Forelimb muscle (tissue), 1 donor: Measurements from ENCODE around the gene LRRC7. TPM values are rescaled to one million over a fixed set of nuclear protein-coding genes. Genes with fewer than 3 reads are reported as not detected.
"Not testable (repeated sequence)": the region's sequence is repeated elsewhere in the genome, so short reads cannot be mapped to it uniquely, and the experiment has no call there.

ENCODE experiments used
- DNase-seq: peaks from one replicate; pipeline ENCODE4 v3.0.0-alpha.2; 2013; ENCODE audit warnings: low read depth
- polyA plus RNA-seq: library from polyadenylated mRNA; unstranded; fragments of 120-200 nt; gene quantifications from one replicate; pipeline ENCODE4 v1.2.1, GENCODE V29; 2013; ENCODE audit not compliant: insufficient read length

LRRC7 gene
- polyA plus RNA-seq, 1 donor: 19.6 TPM

DNA sequence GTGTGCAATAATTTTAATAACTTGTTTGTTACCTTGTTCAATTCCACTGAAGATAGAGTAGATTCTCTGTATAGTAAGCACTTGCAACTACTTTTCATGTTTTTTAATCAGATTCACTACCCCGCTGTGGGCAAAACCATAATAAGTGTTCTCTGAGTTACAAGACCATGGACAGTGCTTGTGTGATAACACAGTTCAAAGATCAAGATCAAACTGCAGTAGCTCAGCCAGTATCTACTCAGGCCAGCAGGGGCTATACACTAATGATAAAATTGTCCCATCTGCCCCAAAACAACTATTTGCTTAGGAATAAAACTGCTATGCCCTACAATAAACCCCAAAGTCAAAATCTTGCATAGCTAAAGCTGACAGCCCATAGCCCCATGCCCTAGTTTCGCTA is 129.6 kb downstream of the LRRC7 start:
- no peak for DNase-seq

DNA sequence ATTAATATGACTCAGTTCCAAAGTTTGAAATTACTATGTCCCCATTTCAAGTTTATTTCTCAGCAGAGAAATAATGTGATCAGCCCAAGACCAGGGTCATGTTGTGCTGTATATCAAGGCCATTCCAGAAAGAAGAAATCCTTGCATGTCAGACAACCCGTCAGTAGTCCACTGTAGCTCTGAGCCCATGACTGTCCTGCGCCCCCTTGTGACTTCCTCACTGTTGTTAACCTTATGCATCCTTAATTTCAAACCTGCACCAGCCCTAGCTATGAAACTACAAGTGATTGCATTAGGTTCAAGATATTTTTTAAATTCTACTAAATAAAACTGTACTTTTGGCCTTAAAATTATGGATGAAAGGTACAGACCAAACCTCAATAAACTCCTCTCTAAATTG is 133.0 kb downstream of the LRRC7 start:
- DNase-seq: no peak

DNA sequence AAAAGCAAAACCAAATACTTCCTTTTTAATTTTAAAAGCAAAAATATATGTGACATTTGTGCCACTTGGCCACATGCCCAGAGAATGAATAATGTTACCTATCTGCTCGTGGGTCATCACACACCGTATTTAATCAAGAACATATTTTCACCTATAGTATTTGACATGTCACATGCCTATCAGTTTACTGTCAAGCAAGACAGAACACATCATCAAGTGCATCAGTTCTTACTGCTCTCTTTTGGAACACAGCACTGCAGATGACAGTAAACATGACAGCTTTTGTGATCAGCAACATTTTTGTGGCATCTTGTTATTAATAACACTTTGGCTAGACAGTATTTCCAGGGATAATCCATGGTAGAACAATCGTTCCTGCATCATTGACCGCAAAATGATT is 134.4 kb downstream of the LRRC7 start:
- DNase-seq: no peak

DNA sequence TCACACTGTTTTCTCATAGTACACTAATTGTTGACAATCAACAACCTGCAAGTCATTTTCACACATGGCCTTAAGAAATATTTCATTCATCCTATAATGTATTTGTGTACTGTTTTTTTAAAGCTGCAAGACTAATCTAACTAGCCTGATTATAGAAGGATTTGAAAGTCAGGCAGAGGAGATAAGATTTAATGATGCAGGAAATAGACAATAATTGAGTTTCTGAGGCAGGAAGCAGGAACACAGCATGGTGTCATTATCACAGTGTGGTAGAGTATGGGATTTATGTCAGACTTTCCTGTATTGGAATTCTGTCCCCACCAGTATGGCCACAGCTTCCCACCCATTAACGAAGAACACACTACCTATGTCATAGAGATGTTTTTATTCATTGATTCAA is 138.8 kb downstream of the LRRC7 start:
- no peak for DNase-seq

DNA sequence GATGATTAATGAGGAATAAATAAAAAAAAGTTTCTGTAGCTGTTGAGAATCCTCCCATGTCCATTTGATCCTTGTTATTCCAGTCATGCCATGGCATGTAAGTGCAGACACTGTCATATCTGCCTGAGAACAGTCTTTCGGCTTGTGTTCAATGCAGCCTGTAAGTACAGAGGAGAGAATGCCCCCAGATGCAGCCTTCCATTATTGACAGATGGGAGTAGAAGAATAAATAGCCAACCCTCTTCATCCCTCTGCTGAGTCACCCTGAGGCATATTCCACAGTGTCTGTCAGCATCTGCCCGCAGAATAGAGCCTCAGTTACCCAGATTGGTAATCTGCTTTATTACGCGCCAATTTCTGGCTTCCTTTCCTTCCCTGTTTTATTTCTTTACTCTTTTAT is 139.4 kb downstream of the LRRC7 start:
- DNase-seq: no peak

DNA sequence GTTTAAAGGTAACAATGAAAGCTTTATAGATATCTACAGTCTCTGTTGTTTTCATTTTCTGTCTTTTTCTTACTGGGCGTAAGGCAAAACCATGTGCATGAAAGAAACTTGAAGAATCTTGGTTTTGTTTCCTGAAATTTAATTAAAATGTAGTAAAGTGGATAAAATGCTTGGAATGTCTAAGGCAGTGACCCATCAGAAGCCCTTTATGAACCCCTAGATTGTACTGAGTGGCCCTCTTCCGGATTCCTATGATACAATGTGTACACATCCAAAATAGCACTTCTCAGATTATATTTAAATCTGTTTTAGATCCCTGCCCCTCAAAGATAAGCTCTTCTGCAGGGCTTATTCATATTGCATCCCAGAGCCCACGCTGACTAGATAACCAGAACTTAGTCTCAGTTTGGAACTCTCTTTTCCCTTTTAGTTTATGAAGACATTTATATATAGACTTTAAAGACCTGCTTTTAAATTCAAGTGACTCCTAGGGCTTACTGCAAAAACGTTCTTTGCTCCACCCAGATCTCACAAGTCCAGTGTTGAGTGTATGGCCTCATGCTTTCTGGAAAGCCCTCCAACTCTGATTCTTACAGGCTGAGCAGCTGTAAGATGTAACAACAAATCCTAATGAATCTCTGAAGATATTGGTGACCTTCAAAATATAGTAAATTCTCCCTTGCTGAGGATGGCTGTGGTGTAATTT is 142.9 kb downstream of the LRRC7 start:
- no peak for DNase-seq

DNA sequence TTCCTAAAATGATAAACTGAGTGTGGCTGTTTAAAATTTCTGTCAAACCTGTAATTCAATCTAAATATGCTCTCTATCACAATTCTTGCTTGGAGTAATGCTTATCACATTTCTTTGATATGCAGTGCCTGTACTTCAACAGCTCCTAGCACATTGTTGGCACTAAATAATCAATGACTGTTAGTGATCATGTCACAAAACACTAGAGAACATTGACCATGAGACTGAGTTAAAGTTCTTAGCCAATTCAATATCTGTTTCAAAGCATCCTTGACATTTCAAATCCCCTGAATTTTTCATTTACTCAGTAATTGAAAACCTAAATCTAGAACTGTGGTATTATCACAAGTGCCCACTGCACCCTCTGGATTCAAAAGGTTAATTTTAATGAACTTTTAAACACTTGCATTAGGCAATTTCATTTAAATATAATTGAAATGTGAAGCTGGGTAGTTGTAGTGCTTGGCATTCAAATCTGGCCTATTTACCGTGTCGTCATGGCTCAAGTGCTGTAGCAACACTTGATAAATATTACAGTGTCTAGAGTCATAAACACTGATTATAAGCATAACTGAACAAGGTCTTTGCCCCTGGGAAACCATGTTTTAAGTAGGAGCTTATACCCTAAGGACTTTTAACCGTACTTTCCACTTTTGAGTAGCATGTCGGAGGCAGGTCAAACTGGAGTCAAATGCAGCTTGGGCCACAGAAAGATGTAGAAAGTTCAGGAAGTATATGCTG is 143.6 kb downstream of the LRRC7 start:
- DNase-seq: peak; percentile 8

DNA sequence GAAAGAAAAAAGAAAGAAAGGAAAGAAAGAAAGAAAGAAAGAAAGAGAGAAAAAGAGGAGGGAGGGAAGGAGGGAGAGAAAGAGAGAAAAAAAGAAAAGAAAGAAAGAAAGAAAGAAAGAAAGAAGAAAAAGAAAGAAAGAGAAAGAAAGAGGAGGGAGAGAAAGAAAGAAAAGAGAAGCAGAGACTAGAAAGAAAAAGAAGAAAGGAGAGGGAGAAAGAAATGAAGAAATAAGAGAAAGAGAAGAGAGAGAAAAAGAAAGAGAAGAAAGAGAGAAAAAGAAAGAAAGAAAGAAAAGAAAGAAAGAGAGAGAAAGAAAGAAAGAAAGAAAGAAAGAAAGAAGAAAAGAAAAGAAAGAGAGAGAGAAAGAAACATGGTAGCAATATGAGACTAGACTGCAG is 150.1 kb downstream of the LRRC7 start:
- DNase-seq: not testable (repeated sequence)

DNA sequence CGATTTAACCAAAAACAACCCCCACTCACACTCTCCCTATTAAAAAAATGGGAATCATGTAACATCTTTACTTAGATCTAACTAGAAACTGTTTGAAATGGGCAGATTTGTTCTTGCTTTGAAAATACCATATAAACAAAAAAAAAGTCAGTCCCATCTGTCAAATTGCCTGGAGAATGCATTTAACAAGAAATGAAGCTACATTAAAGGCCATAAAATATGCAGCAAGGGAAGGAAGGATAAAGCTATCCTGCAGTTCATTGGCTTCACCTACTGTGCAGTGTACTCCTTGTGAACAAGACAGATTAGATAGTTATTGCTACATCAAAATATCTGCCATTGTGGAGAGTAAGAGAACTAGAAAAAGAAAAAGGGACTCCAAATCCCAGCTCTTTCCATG is 160.5 kb downstream of the LRRC7 start:
- no peak for DNase-seq

DNA sequence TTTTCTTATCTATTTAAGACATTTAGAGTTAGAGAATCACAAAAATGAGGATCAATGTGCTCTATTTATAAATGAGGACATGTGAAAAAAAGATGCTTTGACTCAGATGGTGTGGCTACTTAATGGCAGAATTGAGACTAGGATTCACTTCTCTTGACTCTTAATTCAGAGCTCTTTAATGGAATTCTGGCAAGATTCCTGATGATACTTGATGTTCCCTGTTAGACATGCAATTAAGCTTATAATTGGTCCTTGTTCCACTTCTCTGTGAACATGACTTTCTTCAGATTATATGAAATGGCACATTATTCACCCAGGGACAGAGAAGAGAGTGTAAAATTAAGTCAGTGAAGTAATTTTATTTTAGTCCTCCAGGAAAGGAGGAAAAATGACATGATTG is 165.3 kb downstream of the LRRC7 start:
- DNase-seq: no peak

DNA sequence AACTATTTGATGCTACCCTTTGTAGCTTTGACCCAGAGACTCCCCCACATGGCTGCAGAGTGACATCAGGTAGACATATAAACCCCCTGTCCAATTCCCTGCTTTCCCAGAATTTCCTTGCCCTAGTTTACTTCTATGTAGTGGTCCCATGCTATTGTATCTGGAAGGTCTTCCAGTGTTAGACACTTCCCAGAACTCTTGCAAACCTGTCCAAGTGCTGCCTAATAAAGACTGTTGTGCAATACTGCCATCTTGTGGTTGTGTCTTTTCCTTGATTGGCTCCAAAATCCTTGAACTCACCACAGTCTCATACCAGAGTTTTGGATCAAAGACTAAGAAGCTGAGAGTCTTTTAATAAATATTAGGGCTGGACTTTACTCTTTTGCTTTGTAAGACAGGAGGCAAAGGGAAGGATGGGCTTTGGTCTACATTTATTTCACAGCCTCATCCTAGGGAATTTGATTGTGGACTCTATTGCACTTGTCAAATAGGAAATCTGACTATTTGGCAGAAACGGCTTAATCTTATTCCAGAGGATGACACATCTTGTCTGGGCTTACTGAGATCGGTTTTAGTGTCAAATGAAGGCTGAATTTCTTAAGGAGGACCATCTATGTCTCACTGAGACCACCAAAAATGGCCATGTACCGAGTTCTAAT is 169.9 kb downstream of the LRRC7 start:
- DNase-seq: peak; percentile 41

DNA sequence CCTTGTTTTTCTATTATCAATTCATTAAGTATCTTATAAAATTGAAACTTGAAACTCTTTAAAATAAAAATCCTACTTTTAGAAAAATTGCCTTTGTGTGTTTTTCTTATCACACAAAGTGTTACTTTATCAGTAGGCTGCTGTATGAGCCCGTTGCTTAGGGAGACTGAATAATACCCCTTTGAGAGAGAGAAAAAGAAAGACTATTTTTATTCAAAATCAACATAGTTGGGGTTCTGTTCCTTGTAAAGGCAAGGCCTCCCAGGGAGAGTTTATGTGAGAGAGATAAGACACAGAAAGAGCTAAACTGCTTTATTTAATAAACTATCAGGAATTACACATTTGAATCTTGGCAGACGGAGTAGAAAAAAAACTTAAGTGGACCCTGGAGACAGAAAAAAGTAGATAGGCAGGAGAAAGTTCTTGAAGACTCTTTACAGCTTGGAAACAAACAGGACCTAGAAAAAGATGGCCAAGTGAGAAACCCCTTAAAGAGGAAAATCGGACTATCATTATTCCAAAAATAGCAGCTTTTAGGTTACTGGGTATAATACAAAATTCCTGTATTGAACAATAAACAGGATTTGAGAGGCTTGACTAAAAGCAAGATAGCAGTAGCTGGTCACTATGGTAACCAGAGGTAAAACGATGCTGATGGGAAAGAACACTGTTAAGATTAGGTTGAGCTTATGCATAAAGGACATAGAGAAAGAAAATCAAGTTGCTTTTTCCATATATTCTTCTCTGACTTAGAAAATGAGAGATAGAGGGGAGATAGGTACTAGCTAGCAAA is 170.9 kb downstream of the LRRC7 start:
- peak; percentile 14 for DNase-seq

DNA sequence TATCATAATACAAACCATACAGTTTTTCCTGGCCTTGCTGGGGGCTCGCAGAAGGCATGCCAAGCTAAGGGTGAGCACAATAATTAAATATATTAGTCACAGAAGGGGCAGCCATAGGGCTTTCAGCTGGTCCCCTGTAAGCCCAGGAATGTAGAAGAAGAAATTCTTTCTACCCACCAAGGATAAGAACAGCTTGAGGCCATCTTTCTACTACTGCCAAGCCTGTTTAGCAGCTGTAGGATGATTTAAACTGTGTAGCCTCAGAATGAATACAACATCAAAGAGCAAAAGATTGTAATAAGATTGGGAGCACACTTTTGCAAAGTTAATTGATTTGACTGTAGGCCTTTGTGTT is 171.5 kb downstream of the LRRC7 start:
- DNase-seq: no peak

DNA sequence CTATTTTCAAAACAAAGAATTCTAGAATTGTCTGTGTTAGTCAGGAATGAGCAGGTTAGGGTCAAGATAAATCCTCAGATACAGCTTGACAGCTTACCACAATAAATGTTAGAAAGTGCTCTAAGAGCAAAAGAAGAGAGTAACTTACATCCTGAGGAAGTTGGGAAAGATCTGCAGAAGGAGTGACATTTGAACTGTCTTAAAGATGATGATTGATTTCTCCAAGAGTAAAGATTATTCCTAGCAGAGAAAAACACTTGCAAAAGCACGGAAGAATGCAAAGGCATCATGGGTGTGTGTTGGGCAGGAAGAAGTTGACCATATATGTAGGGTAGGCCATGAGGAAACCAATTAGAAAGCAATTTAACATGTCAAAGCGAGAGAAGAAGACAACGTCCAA is 175.4 kb downstream of the LRRC7 start:
- DNase-seq: no peak

DNA sequence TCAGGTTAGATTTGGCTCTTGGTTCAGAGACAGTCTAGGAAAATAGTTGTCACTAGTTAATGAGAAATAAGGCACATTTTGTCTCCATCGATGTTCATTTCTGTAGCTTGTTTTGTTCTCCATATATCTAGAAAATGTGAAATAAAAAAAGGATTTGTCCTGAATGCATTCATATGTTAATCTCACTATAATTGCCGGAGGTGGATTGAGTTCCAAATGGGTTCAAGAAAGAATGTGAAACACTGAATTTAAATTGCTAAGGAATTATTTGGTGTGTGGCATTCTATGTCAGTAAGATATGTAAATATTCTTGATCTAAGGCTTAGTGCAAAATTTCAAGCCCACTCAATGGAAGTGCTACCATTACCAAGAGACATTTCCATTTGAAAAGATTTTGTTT is 176.7 kb downstream of the LRRC7 start:
- no peak for DNase-seq

DNA sequence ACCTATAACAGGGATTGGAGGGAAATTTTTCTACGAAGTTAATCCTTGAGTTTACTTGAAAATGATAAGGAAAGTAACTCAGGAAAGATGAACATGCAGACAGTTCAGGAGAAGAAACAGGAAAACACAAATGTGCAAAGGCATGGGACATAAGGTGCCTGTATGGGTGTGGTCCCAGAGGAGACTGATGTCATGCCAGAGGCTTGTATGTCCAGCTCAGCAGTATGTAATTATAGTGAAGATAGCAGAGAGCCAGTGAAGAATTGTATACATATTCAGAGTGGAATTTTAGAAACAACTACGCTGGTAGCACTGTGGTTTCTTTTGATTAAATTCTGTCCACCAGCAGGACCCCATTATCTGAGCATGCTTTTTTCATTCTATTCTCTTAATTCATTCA is 179.5 kb downstream of the LRRC7 start:
- DNase-seq: no peak

DNA sequence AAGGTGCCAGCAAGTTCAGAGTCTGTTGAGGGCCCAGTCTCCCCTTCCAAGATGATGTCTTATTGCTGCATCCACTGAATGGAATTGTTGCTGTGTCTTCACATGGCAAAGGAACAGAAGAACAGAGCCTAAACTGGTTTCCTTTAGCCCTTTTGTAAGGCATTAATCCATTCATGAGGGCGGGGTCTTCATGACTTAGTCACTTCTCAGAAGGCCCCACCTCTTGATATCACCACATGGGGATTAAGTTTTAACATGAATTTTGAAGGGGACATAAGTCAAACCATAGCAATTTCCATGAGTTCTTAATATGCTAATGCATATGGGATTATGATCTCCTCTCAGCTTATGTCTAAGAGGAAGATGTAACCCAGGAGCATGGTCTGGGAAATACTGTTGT is 182.9 kb downstream of the LRRC7 start:
- DNase-seq: no peak

DNA sequence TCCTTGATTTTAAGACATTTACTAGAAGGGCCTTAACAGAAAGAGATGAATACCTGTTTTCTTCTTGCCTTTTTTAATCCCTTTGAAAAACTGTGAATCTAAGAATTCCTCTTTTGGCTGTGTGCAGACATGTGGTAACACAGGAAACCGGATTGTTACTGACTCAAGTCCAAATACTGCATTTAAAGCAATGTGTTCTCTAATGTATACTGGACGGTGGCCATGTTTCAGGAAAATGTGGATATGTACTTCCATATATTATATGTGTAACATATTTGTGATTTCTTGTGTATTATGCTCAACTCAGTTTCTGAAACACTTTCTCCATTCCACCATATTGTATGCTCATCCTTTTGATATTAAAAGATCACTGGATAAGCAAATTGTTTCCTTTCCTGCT is 185.1 kb downstream of the LRRC7 start:
- no peak for DNase-seq

DNA sequence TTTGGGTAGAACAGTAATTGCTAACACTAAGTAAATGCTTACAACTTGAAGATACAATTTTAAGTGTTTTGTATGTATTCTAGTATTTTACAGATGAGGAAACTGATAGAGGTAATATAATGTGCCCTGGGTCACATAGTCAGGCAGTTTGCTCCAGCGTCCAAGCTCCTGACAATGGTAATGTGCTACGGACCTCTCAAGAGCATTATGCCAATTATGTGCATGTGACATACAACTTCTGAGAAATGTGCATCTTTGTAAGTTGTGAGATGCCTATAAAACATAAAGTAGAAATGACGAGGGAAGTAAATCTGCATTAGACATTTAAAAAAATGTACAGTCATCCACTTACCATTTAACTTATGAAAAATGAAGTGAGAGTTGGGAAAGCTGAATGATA is 186.8 kb downstream of the LRRC7 start:
- no peak for DNase-seq

DNA sequence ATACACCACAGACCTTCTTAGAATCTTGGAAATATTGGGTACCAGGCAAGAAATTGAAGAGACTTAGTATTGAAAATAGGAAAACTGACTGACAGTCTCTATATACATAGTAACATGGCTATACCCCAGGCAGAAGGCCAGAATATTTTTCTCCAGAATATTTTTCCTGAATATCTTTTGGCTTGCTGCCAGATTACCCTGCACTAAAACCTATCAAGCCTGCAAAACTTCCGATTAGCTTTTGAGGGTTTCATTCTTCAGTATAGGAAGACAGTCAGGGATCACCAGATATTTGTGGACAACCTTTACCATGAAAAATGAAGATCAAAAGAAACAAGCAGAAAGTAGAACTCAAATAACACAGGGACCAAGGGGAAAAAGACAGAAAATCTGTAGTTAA is 187.9 kb downstream of the LRRC7 start:
- no peak for DNase-seq

DNA sequence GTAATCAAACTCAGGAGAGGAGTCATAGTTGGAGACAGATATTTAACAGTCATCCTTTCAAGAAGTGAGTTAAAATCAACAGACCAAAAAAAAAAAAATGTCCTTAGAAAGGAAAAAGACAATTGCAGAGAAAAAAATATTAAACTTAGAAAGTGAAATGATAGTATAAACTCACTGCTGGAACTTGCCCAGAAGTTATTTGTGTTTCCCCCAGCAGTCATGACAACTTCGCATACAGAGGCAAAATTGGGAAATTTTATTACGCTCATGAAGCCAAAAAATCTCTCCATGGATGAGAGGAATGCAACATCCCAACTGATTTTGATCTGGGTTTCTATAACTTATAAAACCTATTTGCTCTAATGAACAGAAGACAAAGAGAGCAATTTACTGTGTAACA is 198.2 kb downstream of the LRRC7 start:
- peak; percentile 91 for DNase-seq

DNA sequence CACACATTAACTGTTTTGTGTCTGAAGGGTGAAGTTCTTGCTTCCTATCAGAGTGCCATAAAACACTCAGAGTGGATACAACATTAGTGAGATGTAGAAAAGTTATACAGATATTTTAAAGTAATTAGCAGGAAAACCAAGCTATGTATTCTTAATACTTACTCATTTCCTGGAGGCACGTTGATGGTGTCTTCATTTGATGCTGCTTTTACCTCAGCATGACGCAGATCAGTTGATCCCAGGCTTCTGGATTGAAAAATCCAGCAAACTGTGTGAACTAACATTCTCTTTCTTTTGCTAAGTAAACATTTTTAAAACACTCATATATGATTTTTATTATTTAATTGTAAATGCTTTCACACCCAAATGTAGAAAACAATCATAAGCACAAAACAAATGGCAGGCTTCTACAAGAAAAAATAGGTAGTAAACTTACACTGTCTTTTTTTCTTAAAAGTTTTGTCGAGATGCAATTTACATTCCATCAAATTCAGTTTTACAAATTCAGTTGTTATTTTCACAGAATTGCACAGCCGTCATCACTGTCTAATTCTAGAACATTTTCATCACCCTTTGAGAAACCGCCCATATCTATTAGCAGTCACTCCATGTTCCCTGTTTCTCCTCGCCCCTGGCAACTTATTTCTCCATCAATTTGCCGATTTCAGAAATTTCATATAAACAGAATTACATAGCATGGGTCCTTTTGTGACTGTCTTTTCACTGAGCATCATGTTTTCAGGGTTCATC is 198.9 kb downstream of the LRRC7 start:
- DNase-seq: no peak
